ENCODE results near the gene WBP4. TPM values are rescaled to one million over a fixed set of nuclear protein-coding genes. Genes with fewer than 3 reads are reported as not detected.

WBP4 gene
- total and polyA plus RNA-seq, 9 of the 15 experiments (the other 6 are each of a cell fraction or from before 2014, with no cell fraction given): 5.5 to 12.2 (median 7.9) TPM

DNA sequence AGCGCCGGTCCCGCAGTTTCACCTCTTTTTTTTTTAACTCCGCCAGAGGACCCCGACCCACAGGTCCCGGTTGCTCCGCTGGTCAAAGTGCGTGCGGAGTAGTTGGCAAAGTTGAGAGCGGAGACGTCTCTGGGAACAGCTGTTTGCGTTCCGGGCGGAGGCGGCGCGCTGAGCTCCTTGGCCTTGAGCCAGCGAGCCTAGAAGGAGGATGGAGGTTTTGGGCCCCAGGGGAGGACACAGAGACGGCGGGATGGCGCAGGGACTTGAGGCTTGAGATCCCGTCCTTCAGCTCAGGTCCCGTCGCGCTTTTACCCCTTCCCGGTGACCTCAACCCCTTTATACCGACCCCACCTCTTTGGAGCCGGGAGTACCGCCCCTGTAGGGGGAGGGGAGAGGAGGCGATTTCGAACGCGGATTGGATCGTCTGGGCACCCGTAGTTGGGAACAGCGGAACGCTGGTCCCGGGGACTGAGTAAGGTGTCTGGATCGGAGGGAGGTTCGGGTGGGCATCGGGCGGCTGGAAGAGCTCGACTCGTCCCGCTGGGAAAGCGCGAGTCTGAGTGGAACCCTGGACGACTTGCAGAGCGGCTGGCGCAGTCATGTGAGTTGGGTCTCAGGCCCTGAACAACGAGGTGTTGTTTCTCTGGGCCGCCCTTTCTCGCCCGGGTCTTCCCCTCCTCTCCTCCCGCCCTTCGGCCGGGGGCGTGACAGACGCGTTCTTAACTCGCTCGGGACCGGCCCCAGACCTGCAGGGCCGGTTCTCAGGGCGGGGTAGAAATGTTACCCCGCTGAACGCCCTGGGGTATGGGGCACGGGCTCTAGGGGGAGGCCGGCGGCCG, at the start of gene WBP4 (continued):
- TF ChIP-seq, protein P1, sequence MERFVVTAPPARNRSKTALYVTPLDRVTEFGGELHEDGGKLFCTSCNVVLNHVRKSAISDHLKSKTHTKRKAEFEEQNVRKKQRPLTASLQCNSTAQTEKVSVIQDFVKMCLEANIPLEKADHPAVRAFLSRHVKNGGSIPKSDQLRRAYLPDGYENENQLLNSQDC (CRISPR knock-in tag; IDR thresholded peaks at IDR 0.05): no peak
- TF ChIP-seq ETV1 (tag; conservative IDR thresholded peaks at IDR 0.05; ENCODE audit: low read depth) (0 out of 2 replicates have a peak, but pooled peaks have one; percentile 29), LCOR (CRISPR knock-in tag; IDR thresholded peaks at IDR 0.05) (peak; percentile 91), PCBP2 (IDR thresholded peaks at IDR 0.05; ENCODE audit: low read depth, low read length, poor library complexity, severe bottlenecking) (no peak), DACH1 (IDR thresholded peaks at IDR 0.05; ENCODE audit: partially characterized antibody) (peak; percentile 99), POLR2AphosphoS2 (IDR thresholded peaks at IDR 0.05; ENCODE audit: low read length) (no peak), CTBP1 (IDR thresholded peaks at IDR 0.05; ENCODE audit: borderline replicate concordance) (peak; percentile 14), MAFK (IDR thresholded peaks at IDR 0.05; ENCODE audit: low read length) (no peak), HDAC2 (IDR thresholded peaks at IDR 0.05) (peak; percentile 37; the same call in 1 of the 2 replicates), DMBX1 (CRISPR knock-in tag; IDR thresholded peaks at IDR 0.05; ENCODE audit: borderline replicate concordance) (no peak), DPF2 (IDR thresholded peaks at IDR 0.05) (peak; percentile 11; the same call in 1 of the 2 replicates), BMI1 (IDR thresholded peaks at IDR 0.05; ENCODE audit: low read length) (no peak), MAFG (tag; conservative IDR thresholded peaks at IDR 0.05) (no peak), STAT5B (CRISPR knock-in tag; IDR thresholded peaks at IDR 0.05) (no peak), ZNF76 (CRISPR knock-in tag; IDR thresholded peaks at IDR 0.05; ENCODE audit: borderline replicate concordance) (no peak), KLF1 (tag; IDR thresholded peaks at IDR 0.05) (peak; percentile 14; the same call in 1 of the 2 replicates), NFIC (IDR thresholded peaks at IDR 0.05) (peak; percentile 99), SNRNP70 (optimal IDR thresholded peaks at IDR 0.05; ENCODE audit: low read depth, low read length) (no peak), HDAC8 (tag; IDR thresholded peaks at IDR 0.05) (no peak), RBM15 (IDR thresholded peaks at IDR 0.05; ENCODE audit: insufficient read depth, low read length) (no peak), PHF21A (IDR thresholded peaks at IDR 0.05; ENCODE audit: borderline replicate concordance, low read depth) (no peak), GATAD2A (IDR thresholded peaks at IDR 0.05) (no peak), SRSF3 (IDR thresholded peaks at IDR 0.05; ENCODE audit: insufficient read depth, low read length) (no peak), MBD2 (IDR thresholded peaks at IDR 0.05; ENCODE audit: borderline replicate concordance, low read depth) (0 out of 2 replicates have a peak, but pooled peaks have one; percentile 48)
- TF ChIP-seq, protein P2, sequence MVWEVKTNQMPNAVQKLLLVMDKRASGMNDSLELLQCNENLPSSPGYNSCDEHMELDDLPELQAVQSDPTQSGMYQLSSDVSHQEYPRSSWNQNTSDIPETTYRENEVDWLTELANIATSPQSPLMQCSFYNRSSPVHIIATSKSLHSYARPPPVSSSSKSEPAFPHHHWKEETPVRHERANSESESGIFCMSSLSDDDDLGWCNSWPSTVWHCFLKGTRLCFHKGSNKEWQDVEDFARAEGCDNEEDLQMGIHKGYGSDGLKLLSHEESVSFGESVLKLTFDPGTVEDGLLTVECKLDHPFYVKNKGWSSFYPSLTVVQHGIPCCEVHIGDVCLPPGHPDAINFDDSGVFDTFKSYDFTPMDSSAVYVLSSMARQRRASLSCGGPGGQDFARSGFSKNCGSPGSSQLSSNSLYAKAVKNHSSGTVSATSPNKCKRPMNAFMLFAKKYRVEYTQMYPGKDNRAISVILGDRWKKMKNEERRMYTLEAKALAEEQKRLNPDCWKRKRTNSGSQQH (CRISPR knock-in tag; IDR thresholded peaks at IDR 0.05): no peak
- TF ChIP-seq, protein P3, sequence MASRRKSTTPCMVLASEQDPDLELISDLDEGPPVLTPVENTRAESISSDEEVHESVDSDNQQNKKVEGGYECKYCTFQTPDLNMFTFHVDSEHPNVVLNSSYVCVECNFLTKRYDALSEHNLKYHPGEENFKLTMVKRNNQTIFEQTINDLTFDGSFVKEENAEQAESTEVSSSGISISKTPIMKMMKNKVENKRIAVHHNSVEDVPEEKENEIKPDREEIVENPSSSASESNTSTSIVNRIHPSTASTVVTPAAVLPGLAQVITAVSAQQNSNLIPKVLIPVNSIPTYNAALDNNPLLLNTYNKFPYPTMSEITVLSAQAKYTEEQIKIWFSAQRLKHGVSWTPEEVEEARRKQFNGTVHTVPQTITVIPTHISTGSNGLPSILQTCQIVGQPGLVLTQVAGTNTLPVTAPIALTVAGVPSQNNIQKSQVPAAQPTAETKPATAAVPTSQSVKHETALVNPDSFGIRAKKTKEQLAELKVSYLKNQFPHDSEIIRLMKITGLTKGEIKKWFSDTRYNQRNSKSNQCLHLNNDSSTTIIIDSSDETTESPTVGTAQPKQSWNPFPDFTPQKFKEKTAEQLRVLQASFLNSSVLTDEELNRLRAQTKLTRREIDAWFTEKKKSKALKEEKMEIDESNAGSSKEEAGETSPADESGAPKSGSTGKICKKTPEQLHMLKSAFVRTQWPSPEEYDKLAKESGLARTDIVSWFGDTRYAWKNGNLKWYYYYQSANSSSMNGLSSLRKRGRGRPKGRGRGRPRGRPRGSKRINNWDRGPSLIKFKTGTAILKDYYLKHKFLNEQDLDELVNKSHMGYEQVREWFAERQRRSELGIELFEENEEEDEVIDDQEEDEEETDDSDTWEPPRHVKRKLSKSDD (conservative IDR thresholded peaks at IDR 0.05; ENCODE audit: low read length): no peak

Measured in K562 (cell line).